GM23248 (cell line): ENCODE results near the gene RTL10. TPM values are rescaled to one million over a fixed set of nuclear protein-coding genes. Genes with fewer than 3 reads are reported as not detected.
A peak's percentile ranks its signal among the peaks of the same experiment; 100 is the strongest.

ENCODE experiments used
- DNase-seq: peaks from one replicate; pipeline ENCODE4 v3.0.0-alpha.2; 2015
- H2AFZ ChIP-seq: fragments of 200-600 bp; sonication (generic); 2 replicates; pipeline ENCODE4 v1.6.1; 2016; ENCODE audit warnings: antibody characterized with exemption
- H3F3A ChIP-seq: fragments of 200-600 bp; sonication (generic); 2 replicates; pipeline ENCODE4 v1.6.1; 2016; ENCODE audit warnings: mild to moderate bottlenecking, antibody characterized with exemption, mixed run types; ENCODE audit not compliant: insufficient read depth
- H3K27ac ChIP-seq: fragments of 200-600 bp; sonication (generic); 2 replicates; pipeline ENCODE4 v1.5.1; 2016; ENCODE audit warnings: mild to moderate bottlenecking
- H3K27me3 ChIP-seq: fragments of 200-600 bp; sonication (generic); replicated peaks from 2 replicates; pipeline ENCODE4 v1.6.1; 2016; ENCODE audit warnings: mild to moderate bottlenecking; ENCODE audit not compliant: insufficient read depth
- H3K36me3 ChIP-seq: fragments of 200-600 bp; sonication (generic); 2 replicates; pipeline ENCODE4 v1.6.1; 2016; ENCODE audit warnings: low read depth, mild to moderate bottlenecking
- H3K4me1 ChIP-seq: fragments of 200-600 bp; sonication (generic); 2 replicates; pipeline ENCODE4 v1.6.1; 2016; ENCODE audit warnings: mild to moderate bottlenecking; ENCODE audit not compliant: insufficient read depth
- H3K4me2 ChIP-seq: fragments of 200-600 bp; sonication (generic); one replicate; pipeline ENCODE4 v1.6.1; 2016; ENCODE audit warnings: mild to moderate bottlenecking; ENCODE audit not compliant: unreplicated experiment
- H3K4me3 ChIP-seq: fragments of 200-600 bp; sonication (generic); 2 replicates; pipeline ENCODE4 v1.5.1; 2016; ENCODE audit warnings: mild to moderate bottlenecking
- H3K79me2 ChIP-seq: fragments of 200-600 bp; sonication (generic); 2 replicates; pipeline ENCODE4 v1.6.1; 2016; ENCODE audit warnings: mild to moderate bottlenecking; ENCODE audit not compliant: insufficient read depth
- H3K9ac ChIP-seq: fragments of 200-600 bp; sonication (generic); 2 replicates; pipeline ENCODE4 v1.6.1; 2016; ENCODE audit warnings: mild to moderate bottlenecking
- H3K9me2 ChIP-seq: fragments of 200-600 bp; sonication (generic); 2 replicates; pipeline ENCODE4 v1.6.1; 2016; ENCODE audit warnings: mixed run types, mild to moderate bottlenecking, moderate library complexity; ENCODE audit not compliant: insufficient read depth
- H3K9me3 ChIP-seq: fragments of 200-600 bp; sonication (generic); one replicate; pipeline ENCODE4 v1.6.1; 2017; ENCODE audit warnings: low read depth
- H4K20me1 ChIP-seq: fragments of 200-600 bp; sonication (generic); 2 replicates; pipeline ENCODE4 v1.6.0; 2016; ENCODE audit not compliant: insufficient read depth
- EZH2 ChIP-seq: fragments of 200-600 bp; sonication (generic); IDR thresholded peaks from 2 replicates; pipeline ENCODE4 v1.6.1; 2018; ENCODE audit warnings: antibody characterized with exemption, mild to moderate bottlenecking; ENCODE audit not compliant: insufficient read depth, poor library complexity, severe bottlenecking
- EZH2phosphoT487 ChIP-seq: fragments of 200-600 bp; sonication (generic); IDR thresholded peaks from 2 replicates; pipeline ENCODE4 v1.6.1; 2018; ENCODE audit warnings: antibody characterized with exemption, moderate library complexity, mild to moderate bottlenecking, low read depth; ENCODE audit not compliant: insufficient read depth
- WGBS, 2 experiments: methylation state at CpG; one replicate each; pipeline ENCODE4 v1.1.6; 2015 to 2017; ENCODE audit warnings: low lambda C conversion rate in 2 of 2, low coverage in 1 of 2; ENCODE audit errors: missing lambda C conversion rate in 2 of 2; 5-methylcytosine and 5-hydroxymethylcytosine counted together
- in situ Hi-C: fragments of 300-500 bp; cut with MboI; formaldehyde crosslinking; loops from 2 replicates; pipeline ENCODE4 v1.15.0; 2020
- polyA plus RNA-seq: library from polyadenylated mRNA; unstranded; fragments of >200 nt; fragmentation: Nextera tagmentation; extraction: Ambion mirVana; gene quantifications from 2 replicates; pipeline ENCODE4 v1.2.1, GENCODE V29; 2016
- total RNA-seq: library from RNA; depleted of rRNA; stranded (reverse); fragments of >200 nt; shearing (Covaris generic); gene quantifications from 2 replicates; pipeline ENCODE4 v1.2.3, GENCODE V29; 2014

RTL10 gene
- total and polyA plus RNA-seq, 2 experiments from 2014 or later, result 14.2 to 23.8 TPM

DNA sequence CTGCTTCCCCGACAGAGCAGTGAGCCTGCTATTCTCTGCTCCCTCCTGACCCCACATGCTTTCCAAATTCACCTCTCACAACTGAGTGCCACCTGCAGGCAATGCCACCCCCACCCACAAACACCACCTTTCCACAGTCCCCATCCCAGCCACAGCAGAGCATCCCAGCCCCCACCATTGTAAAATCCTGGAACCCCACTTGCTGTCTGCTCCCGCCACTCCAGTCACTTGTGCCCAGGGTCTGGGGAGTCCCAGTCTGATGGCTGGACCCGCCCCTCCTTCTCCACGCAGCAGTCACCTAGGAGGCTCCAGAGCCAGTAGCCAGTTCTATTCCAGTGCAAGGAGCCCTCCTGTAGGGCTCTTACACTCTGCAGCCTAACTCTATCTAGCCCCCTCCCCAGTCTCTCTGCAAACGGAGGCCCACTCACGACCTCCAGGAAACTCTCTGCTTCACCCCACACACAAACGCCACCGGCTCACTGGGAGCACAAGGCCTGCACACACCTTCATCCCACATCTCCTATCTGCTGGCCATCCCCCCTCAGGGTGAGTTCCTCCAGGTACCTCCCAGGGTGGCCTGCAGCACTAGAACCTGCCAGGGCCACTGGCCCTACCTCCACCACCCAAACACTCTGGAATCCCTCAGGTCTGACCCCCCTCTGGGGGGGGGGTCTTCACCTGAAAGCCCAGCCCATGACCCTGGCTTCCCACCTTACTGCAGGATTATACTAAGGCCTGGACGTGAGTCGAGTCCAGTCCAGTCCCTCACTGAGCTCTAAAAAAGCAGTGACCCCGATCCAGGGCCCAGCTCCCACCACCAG lies 1.4 kb downstream of the RTL10 start:
- 30 to 38% methylated on average over 11 of the region's 11 CpGs for WGBS, 2 experiments
- H2AFZ ChIP-seq, result no peak overlapping the region
- H3K9me3 ChIP-seq, result no peaks in the 10 kb centered on the region
- H3K79me2 ChIP-seq, result peaks cover 86% of the 10 kb centered on the region
- in situ Hi-C loops, result no loop called here
- H3K9ac ChIP-seq, result peak overlapping the region; percentile 93
- H3K4me1 ChIP-seq, result peaks cover 27% of the 10 kb centered on the region
- no peak for DNase-seq
- no peaks in the 10 kb centered on the region for H3K27me3 ChIP-seq
- H3K4me2 ChIP-seq, result peak overlapping the region; percentile 89
- no peaks in the 10 kb centered on the region for H3K36me3 ChIP-seq
- no peaks in the 10 kb centered on the region for H3K9me2 ChIP-seq
- H3K4me3 ChIP-seq, result peak overlapping the region; percentile 99
- no peak for TF ChIP-seq EZH2
- TF ChIP-seq EZH2phosphoT487, result no peak
- H3K27ac ChIP-seq, result no peak overlapping the region
- no peaks in the 10 kb centered on the region for H4K20me1 ChIP-seq
- peaks cover 23% of the 10 kb centered on the region for H3F3A ChIP-seq

DNA sequence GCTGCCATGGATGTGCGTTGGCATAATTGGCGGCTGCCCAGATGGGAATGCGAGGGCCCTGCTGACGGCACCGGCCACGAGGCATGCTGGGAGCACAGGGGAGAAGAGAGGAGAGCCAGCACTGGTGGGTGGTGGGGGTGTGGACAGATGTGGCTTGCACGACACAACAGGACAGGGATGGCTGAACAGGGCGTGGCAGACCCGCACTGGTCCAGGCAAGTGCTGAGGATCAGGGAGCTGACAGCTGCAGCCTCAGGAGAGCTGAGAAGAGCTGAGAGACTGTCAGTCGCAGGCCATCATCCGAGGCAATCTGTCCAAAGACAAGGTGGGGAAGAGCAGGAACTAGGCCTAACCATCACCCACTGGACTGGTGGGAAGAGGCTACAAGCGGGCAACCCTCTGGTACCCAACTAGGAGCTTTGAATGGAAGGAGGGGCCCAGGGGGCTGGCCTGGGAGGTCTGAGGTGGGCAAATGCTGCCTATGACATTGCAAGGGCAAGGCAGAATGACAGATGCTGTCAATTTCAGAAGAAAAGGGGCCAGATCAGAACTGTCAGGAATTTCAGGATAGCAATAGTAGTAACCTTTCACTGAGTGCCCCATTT lies 2.4 kb downstream of the RTL10 start:
- DNase-seq, result no peak
- no peaks in the 10 kb centered on the region for H3K9me2 ChIP-seq

DNA sequence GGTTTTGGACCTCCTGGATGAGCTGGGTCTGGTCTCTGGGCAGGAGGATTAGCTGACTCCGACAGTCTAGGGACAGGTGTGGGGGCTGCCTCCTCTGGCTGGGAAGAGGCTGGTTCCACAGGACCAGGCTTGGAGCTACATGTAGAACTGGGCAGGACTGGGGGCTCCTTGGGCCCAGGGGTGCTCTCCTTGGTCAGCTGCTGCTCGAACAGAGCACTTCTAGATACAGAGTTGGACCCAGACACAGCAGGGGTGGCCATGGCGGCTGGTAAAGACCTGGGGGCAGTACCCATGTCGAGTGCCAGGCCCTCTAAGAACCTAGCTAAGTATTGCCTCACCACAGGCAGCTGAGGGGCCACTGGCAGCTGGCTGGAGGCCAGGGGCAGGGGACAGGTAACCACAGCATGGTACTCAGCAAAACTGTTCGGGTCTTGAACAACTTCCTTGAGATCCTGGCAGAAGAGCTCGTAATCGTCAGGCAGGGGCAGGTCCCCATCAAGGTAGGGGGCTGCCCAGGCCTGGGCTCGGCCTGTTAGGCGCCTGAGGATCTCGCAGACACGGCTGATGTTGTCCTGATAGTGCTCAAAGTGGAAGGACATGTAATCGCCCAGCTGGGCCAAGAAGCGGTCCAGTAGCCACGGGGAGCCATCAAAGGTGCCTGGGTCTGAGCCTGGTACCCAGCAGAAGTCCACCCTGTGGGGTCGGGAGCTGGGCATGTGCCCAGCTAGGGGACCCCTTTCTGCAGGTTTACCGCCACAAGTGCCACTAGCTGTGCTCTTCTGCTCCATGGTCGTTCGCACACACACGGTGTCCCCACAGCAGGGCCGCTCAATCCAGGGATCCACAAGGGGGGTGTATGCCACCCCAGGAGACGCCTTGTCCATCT lies 3.1 kb downstream of the RTL10 start:
- H3K4me2 ChIP-seq, result no peak overlapping the region
- peaks cover 90% of the 10 kb centered on the region for H3K79me2 ChIP-seq
- H3K9ac ChIP-seq, result peak overlapping the region; percentile 0; the same call in 1 of the 2 replicates
- no peak for TF ChIP-seq EZH2phosphoT487
- TF ChIP-seq EZH2, result no peak
- no peaks in the 10 kb centered on the region for H3K9me2 ChIP-seq
- H3K27ac ChIP-seq, result no peak overlapping the region
- H2AFZ ChIP-seq, result no peak overlapping the region
- H3K4me1 ChIP-seq, result peaks cover 27% of the 10 kb centered on the region
- 91 to 92% methylated on average over 21 of the region's 21 CpGs for WGBS, 2 experiments
- no peaks in the 10 kb centered on the region for H3K36me3 ChIP-seq
- H3K27me3 ChIP-seq, result no peaks in the 10 kb centered on the region
- H3K4me3 ChIP-seq, result no peak overlapping the region
- no peaks in the 10 kb centered on the region for H3K9me3 ChIP-seq
- no peak for DNase-seq
- no peaks in the 10 kb centered on the region for H4K20me1 ChIP-seq
- in situ Hi-C loops, result no loop called here
- peaks cover 29% of the 10 kb centered on the region for H3F3A ChIP-seq

More for the DNA sequence above, 2.4 kb downstream of the RTL10 start:
- 90 to 93% methylated on average over 12 of the region's 12 CpGs for WGBS, 2 experiments
- in situ Hi-C loops, result no loop called here
- no peaks in the 10 kb centered on the region for H4K20me1 ChIP-seq
- TF ChIP-seq EZH2phosphoT487, result no peak
- TF ChIP-seq EZH2, result no peak
- H3K27ac ChIP-seq, result no peak overlapping the region
- no peaks in the 10 kb centered on the region for H3K9me3 ChIP-seq
- H3K9ac ChIP-seq, result peak overlapping the region; percentile 93; the same call in 1 of the 2 replicates
- H3K36me3 ChIP-seq, result no peaks in the 10 kb centered on the region
- no peak overlapping the region for H2AFZ ChIP-seq
- H3K27me3 ChIP-seq, result no peaks in the 10 kb centered on the region
- H3K4me2 ChIP-seq, result peak overlapping the region; percentile 89
- H3K4me1 ChIP-seq, result peaks cover 27% of the 10 kb centered on the region
- H3K4me3 ChIP-seq, result peak overlapping the region; percentile 99
- peaks cover 94% of the 10 kb centered on the region for H3K79me2 ChIP-seq
- peaks cover 32% of the 10 kb centered on the region for H3F3A ChIP-seq

DNA sequence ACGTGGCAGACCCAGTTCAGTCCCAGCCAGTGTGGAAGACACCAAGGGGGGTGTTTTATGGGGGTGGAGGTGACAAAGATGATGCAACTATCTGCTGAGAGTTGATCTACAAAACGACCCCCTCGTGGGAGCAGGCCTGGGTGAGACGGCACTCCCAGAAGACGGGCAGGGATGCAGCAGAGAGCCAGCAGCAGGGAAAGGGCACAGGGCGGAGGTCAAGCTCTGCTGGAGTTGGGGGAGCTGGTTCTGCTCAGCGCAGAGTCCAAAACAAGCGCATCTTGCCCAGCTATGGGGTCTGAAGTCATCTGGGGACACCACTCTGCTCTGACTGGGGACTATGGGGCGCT lies 3.9 kb downstream of the RTL10 start:
- H3K4me3 ChIP-seq, result no peak overlapping the region
- TF ChIP-seq EZH2phosphoT487, result no peak
- TF ChIP-seq EZH2, result no peak
- in situ Hi-C loops, result no loop called here
- H3K9me3 ChIP-seq, result no peaks in the 10 kb centered on the region
- H2AFZ ChIP-seq, result no peak overlapping the region
- peak overlapping the region; percentile 0; the same call in 1 of the 2 replicates for H3K9ac ChIP-seq
- DNase-seq, result no peak
- no peaks in the 10 kb centered on the region for H3K27me3 ChIP-seq
- 73 to 83% methylated on average over 9 of the region's 9 CpGs for WGBS, 2 experiments
- H4K20me1 ChIP-seq, result no peaks in the 10 kb centered on the region
- H3K36me3 ChIP-seq, result no peaks in the 10 kb centered on the region
- H3K27ac ChIP-seq, result no peak overlapping the region
- H3K79me2 ChIP-seq, result peaks cover 89% of the 10 kb centered on the region
- H3F3A ChIP-seq, result peaks cover 28% of the 10 kb centered on the region
- H3K4me1 ChIP-seq, result peaks cover 20% of the 10 kb centered on the region
- no peaks in the 10 kb centered on the region for H3K9me2 ChIP-seq
- no peak overlapping the region for H3K4me2 ChIP-seq
